Left kidney (tissue), 2 donors: ENCODE measurements around the gene LARP7. TPM values are rescaled to one million over a fixed set of nuclear protein-coding genes. Genes with fewer than 3 reads are reported as not detected.
A peak's percentile ranks its signal among the peaks of the same experiment; 100 is the strongest.
"Not testable (repeated sequence)": the region's sequence is repeated elsewhere in the genome, so short reads cannot be mapped to it uniquely, and the experiment has no call there.

Experiments used
- DNase-seq: peaks from one replicate; pipeline ENCODE4 v3.0.0-alpha.2; 2013
- polyA plus RNA-seq: library from polyadenylated mRNA; unstranded; fragments of 120-200 nt; gene quantifications from one replicate; pipeline ENCODE4 v1.2.1, GENCODE V29; 2013; ENCODE audit not compliant: insufficient read length

The LARP7 gene
- polyA plus RNA-seq, 1 donor, result 124 TPM

GRCh38 chr4:112648263-112649054 lies 11.5 kb downstream of the LARP7 start:
- no peak for DNase-seq

GRCh38 chr4:112649055-112649408 lies 12.1 kb downstream of the LARP7 start:
- DNase-seq, result no peak

- no peak for DNase-seq
Measured at GRCh38 chr4:112650332-112650731, 13.4 kb downstream of the LARP7 start.

GRCh38 chr4:112651641-112652040 lies 14.7 kb downstream of the LARP7 start:
- no peak for DNase-seq

- no peak for DNase-seq
Measured at GRCh38 chr4:112652216-112652615, 15.3 kb downstream of the LARP7 start.

- no peak for DNase-seq
Measured at GRCh38 chr4:112655270-112655669, 18.3 kb downstream of the LARP7 start.

- DNase-seq, result not testable (repeated sequence)
Measured at GRCh38 chr4:112656115-112656514, 19.2 kb downstream of the LARP7 start.

GRCh38 chr4:112664611-112665010 lies 27.7 kb downstream of the LARP7 start:
- DNase-seq, result no peak

GRCh38 chr4:112668131-112668530 lies 31.2 kb downstream of the LARP7 start:
- DNase-seq, result no peak

GRCh38 chr4:112673076-112673475 lies 36.1 kb downstream of the LARP7 start:
- no peak for DNase-seq

GRCh38 chr4:112673686-112674085 lies 36.7 kb downstream of the LARP7 start:
- no peak for DNase-seq

GRCh38 chr4:112674376-112674775 lies 37.4 kb downstream of the LARP7 start:
- DNase-seq, result no peak

GRCh38 chr4:112677519-112678091 lies 40.7 kb downstream of the LARP7 start:
- no peak for DNase-seq

GRCh38 chr4:112680996-112681395 lies 44.1 kb downstream of the LARP7 start:
- no peak for DNase-seq

- DNase-seq, result no peak
Measured at GRCh38 chr4:112693507-112693906, 56.6 kb downstream of the LARP7 start.

- no peak for DNase-seq
Measured at GRCh38 chr4:112700679-112701078, 63.7 kb downstream of the LARP7 start.

GRCh38 chr4:112702892-112703291 lies 65.9 kb downstream of the LARP7 start:
- DNase-seq, result no peak

GRCh38 chr4:112704322-112704721 lies 67.4 kb downstream of the LARP7 start:
- no peak for DNase-seq

- peak; percentile 43 for DNase-seq
Measured at GRCh38 chr4:112704991-112705845, 68.3 kb downstream of the LARP7 start.

- DNase-seq, result peak; percentile 6
Measured at GRCh38 chr4:112705891-112706839, 69.2 kb downstream of the LARP7 start.

- DNase-seq, result no peak
Measured at GRCh38 chr4:112706840-112707207, 69.9 kb downstream of the LARP7 start.
